Measurements from ENCODE around the gene TMEM108.

Gene TMEM108

GRCh38 chr3:133137042-133137996, 99.1 kb downstream of the TMEM108 start:
- Histone ChIP-seq H3K9ac (ENCODE audit: low read length) (no peak overlapping the region), H3K9me3 (ENCODE audit: control insufficient read depth, insufficient read depth, low read depth, low read length) (no peaks in the 10 kb centered on the region), H3K36me3 (ENCODE audit: control insufficient read depth, insufficient read depth, low read length) (no peaks in the 10 kb centered on the region), H3K27ac (ENCODE audit: low read depth, low read length) (no peak overlapping the region), H3K27me3 (ENCODE audit: control insufficient read depth, insufficient read depth, low read length) (no peaks in the 10 kb centered on the region), H3K4me3 (ENCODE audit: low read depth, low read length) (no peak overlapping the region), H3K4me1 (ENCODE audit: control insufficient read depth, insufficient read depth, low read length) (peaks cover 19% of the 10 kb centered on the region)

DNA sequence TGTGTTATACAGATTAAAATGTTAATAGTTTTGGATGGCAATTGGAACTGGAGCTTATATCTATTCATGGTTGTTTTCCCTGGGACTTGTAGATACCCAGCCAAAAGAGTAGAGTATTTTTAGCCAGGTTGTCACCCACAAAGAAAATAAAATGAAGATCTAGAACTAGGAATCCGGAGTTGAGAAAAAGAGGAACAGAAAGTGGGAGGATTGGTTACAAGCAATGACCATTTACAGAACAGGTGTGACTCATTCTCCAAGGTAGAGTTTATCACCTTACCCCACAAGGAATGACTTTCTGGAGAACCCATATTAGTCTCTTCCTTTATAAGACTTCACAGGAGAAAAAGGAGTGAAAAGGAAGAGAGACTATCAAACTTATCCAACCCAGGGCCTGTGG, 99.8 kb downstream of the TMEM108 start:
- Histone ChIP-seq H3K4me3 (ENCODE audit: low read depth, low read length) (no peak overlapping the region), H3K27ac (ENCODE audit: low read depth, low read length) (no peak overlapping the region), H3K4me1 (ENCODE audit: control insufficient read depth, insufficient read depth, low read length) (peaks cover 19% of the 10 kb centered on the region), H3K9me3 (ENCODE audit: control insufficient read depth, insufficient read depth, low read depth, low read length) (no peaks in the 10 kb centered on the region), H3K36me3 (ENCODE audit: control insufficient read depth, insufficient read depth, low read length) (no peaks in the 10 kb centered on the region), H3K9ac (ENCODE audit: low read length) (no peak overlapping the region), H3K27me3 (ENCODE audit: control insufficient read depth, insufficient read depth, low read length) (no peaks in the 10 kb centered on the region)

DNA sequence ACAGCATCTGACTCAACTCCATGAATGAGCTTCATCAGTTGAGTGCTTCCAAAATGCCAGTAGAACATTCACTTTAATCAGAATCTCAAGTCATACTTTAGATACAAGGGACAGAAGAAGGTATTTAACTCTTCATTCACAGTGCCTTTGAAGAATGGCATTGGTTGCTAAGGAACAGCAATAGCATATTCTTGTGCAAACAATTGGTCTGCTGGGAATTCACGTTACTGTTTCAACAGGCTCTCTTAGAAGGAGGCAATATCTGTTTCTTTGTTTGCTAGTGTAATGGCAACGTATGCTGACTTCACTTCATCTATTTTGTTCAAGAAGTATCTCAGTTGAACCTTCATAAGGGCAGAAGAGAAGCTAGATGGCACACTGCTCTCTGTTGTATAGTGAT, 113.9 kb downstream of the TMEM108 start:
- H3K9ac ChIP-seq (ENCODE audit: low read length) = no peak overlapping the region
- H3K9me3 ChIP-seq (ENCODE audit: control insufficient read depth, insufficient read depth, low read depth, low read length) = no peaks in the 10 kb centered on the region
- no peak overlapping the region for H3K4me3 ChIP-seq (ENCODE audit: low read depth, low read length)
- H3K4me1 ChIP-seq (ENCODE audit: control insufficient read depth, insufficient read depth, low read length) = no peaks in the 10 kb centered on the region
- no peaks in the 10 kb centered on the region for H3K27me3 ChIP-seq (ENCODE audit: control insufficient read depth, insufficient read depth, low read length)
- no peak overlapping the region for H3K27ac ChIP-seq (ENCODE audit: low read depth, low read length)
- H3K36me3 ChIP-seq (ENCODE audit: control insufficient read depth, insufficient read depth, low read length) = no peaks in the 10 kb centered on the region

GRCh38 chr3:133152681-133153220, 114.6 kb downstream of the TMEM108 start:
- no peak overlapping the region for H3K27ac ChIP-seq (ENCODE audit: low read depth, low read length)
- no peak overlapping the region for H3K9ac ChIP-seq (ENCODE audit: low read length)
- H3K4me1 ChIP-seq (ENCODE audit: control insufficient read depth, insufficient read depth, low read length) = no peaks in the 10 kb centered on the region
- no peak overlapping the region for H3K4me3 ChIP-seq (ENCODE audit: low read depth, low read length)
- H3K36me3 ChIP-seq (ENCODE audit: control insufficient read depth, insufficient read depth, low read length) = no peaks in the 10 kb centered on the region
- no peaks in the 10 kb centered on the region for H3K9me3 ChIP-seq (ENCODE audit: control insufficient read depth, insufficient read depth, low read depth, low read length)
- H3K27me3 ChIP-seq (ENCODE audit: control insufficient read depth, insufficient read depth, low read length) = no peaks in the 10 kb centered on the region

DNA sequence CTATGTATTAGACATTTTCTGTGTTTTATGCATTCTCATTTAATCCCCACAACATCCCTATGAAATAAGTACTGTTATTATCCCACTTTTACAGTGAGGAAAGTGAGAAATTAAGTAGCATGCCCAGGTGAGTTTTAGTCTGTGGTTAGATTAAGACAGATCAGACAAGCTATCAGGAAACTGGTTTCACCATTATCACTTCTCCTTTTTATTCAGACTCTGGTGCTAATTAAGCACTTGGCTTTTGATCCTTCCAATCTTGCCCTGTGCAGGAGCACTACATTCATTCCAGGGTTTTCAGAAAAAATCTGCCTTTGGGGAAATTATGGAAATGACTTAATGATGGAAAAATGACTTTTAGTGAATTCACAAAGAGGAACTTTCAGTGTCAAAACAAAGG, 115.2 kb downstream of the TMEM108 start:
- no peaks in the 10 kb centered on the region for H3K36me3 ChIP-seq (ENCODE audit: control insufficient read depth, insufficient read depth, low read length)
- H3K4me3 ChIP-seq (ENCODE audit: low read depth, low read length) = no peak overlapping the region
- H3K27me3 ChIP-seq (ENCODE audit: control insufficient read depth, insufficient read depth, low read length) = no peaks in the 10 kb centered on the region
- no peaks in the 10 kb centered on the region for H3K9me3 ChIP-seq (ENCODE audit: control insufficient read depth, insufficient read depth, low read depth, low read length)
- H3K4me1 ChIP-seq (ENCODE audit: control insufficient read depth, insufficient read depth, low read length) = no peaks in the 10 kb centered on the region
- no peak overlapping the region for H3K27ac ChIP-seq (ENCODE audit: low read depth, low read length)
- no peak overlapping the region for H3K9ac ChIP-seq (ENCODE audit: low read length)

GRCh38 chr3:133157716-133158115, 119.5 kb downstream of the TMEM108 start:
- H3K36me3 ChIP-seq (ENCODE audit: control insufficient read depth, insufficient read depth, low read length) = no peaks in the 10 kb centered on the region
- H3K4me3 ChIP-seq (ENCODE audit: low read depth, low read length) = no peak overlapping the region
- no peaks in the 10 kb centered on the region for H3K9me3 ChIP-seq (ENCODE audit: control insufficient read depth, insufficient read depth, low read depth, low read length)
- no peaks in the 10 kb centered on the region for H3K4me1 ChIP-seq (ENCODE audit: control insufficient read depth, insufficient read depth, low read length)
- no peak overlapping the region for H3K27ac ChIP-seq (ENCODE audit: low read depth, low read length)
- H3K27me3 ChIP-seq (ENCODE audit: control insufficient read depth, insufficient read depth, low read length) = no peaks in the 10 kb centered on the region
- no peak overlapping the region for H3K9ac ChIP-seq (ENCODE audit: low read length)

DNA sequence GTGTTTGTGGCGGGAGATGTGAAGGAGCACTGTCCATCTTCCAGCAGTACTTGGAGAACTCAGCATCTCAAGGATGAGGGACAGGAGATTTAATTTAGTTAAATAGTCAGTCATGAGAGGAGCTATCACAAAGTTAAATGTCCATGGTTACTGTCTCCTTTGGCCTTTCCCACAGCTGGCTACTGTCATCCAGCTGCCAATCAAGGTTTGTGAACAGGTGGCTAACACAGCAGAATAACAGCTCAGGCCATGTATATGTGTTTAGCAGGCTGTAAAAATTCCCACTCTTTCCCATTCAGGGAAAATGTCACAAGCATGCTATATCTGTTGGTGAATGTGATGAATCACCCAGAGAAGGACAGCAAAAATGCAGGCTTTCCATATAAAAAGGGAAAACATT, 120.5 kb downstream of the TMEM108 start:
- H3K4me3 ChIP-seq (ENCODE audit: low read depth, low read length) = no peak overlapping the region
- H3K4me1 ChIP-seq (ENCODE audit: control insufficient read depth, insufficient read depth, low read length) = no peaks in the 10 kb centered on the region
- no peak overlapping the region for H3K9ac ChIP-seq (ENCODE audit: low read length)
- H3K27ac ChIP-seq (ENCODE audit: low read depth, low read length) = no peak overlapping the region
- no peaks in the 10 kb centered on the region for H3K36me3 ChIP-seq (ENCODE audit: control insufficient read depth, insufficient read depth, low read length)
- no peaks in the 10 kb centered on the region for H3K27me3 ChIP-seq (ENCODE audit: control insufficient read depth, insufficient read depth, low read length)
- H3K9me3 ChIP-seq (ENCODE audit: control insufficient read depth, insufficient read depth, low read depth, low read length) = no peaks in the 10 kb centered on the region

- Histone ChIP-seq H3K4me1 (ENCODE audit: control insufficient read depth, insufficient read depth, low read length) (no peaks in the 10 kb centered on the region), H3K27me3 (ENCODE audit: control insufficient read depth, insufficient read depth, low read length) (no peaks in the 10 kb centered on the region), H3K4me3 (ENCODE audit: low read depth, low read length) (no peak overlapping the region), H3K27ac (ENCODE audit: low read depth, low read length) (no peak overlapping the region), H3K9me3 (ENCODE audit: control insufficient read depth, insufficient read depth, low read depth, low read length) (no peaks in the 10 kb centered on the region), H3K36me3 (ENCODE audit: control insufficient read depth, insufficient read depth, low read length) (no peaks in the 10 kb centered on the region), H3K9ac (ENCODE audit: low read length) (no peak overlapping the region)
These were observed 121.6 kb downstream of the TMEM108 start for GRCh38 chr3:133159498-133160475.

- no peak overlapping the region for H3K9ac ChIP-seq (ENCODE audit: low read length)
- no peak overlapping the region for H3K4me3 ChIP-seq (ENCODE audit: low read depth, low read length)
- H3K36me3 ChIP-seq (ENCODE audit: control insufficient read depth, insufficient read depth, low read length) = no peaks in the 10 kb centered on the region
- no peaks in the 10 kb centered on the region for H3K27me3 ChIP-seq (ENCODE audit: control insufficient read depth, insufficient read depth, low read length)
- H3K27ac ChIP-seq (ENCODE audit: low read depth, low read length) = no peak overlapping the region
- no peaks in the 10 kb centered on the region for H3K4me1 ChIP-seq (ENCODE audit: control insufficient read depth, insufficient read depth, low read length)
- H3K9me3 ChIP-seq (ENCODE audit: control insufficient read depth, insufficient read depth, low read depth, low read length) = peaks cover 1% of the 10 kb centered on the region; the same call in 1 of the 2 replicates
These were observed 123.5 kb downstream of the TMEM108 start for GRCh38 chr3:133161656-133162055.

DNA sequence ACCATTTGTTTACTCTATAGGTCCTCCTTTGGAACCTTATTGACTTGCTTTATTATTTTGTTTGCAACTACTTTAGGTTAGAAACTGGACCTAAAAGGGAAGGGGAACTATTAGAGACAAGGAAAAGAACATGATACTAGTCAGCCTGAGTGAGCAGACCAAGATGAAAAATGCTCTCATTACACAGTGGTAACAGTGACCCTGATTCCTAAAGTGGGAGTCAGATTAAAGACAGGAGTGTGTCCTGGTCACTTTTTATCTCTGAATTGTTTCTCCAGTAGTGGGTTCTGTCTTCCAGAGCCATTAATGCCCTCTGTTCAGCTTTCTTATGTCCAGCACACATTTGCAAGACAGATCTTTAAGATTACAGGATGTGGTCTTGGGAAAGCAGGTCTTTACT, 124.1 kb downstream of the TMEM108 start:
- Histone ChIP-seq H3K27me3 (ENCODE audit: control insufficient read depth, insufficient read depth, low read length) (no peaks in the 10 kb centered on the region), H3K36me3 (ENCODE audit: control insufficient read depth, insufficient read depth, low read length) (no peaks in the 10 kb centered on the region), H3K9me3 (ENCODE audit: control insufficient read depth, insufficient read depth, low read depth, low read length) (peaks cover 7% of the 10 kb centered on the region; the same call in 1 of the 2 replicates), H3K9ac (ENCODE audit: low read length) (no peak overlapping the region), H3K4me1 (ENCODE audit: control insufficient read depth, insufficient read depth, low read length) (no peaks in the 10 kb centered on the region), H3K4me3 (ENCODE audit: low read depth, low read length) (no peak overlapping the region), H3K27ac (ENCODE audit: low read depth, low read length) (no peak overlapping the region)

Data from HUES6 (cell line).